Measurements from ENCODE around the gene SPTB. TPM values are rescaled to one million over a fixed set of nuclear protein-coding genes. Genes with fewer than 3 reads are reported as not detected.

The SPTB gene
- total RNA-seq, 1 donor from 2014 or later: 3.0 TPM

- DNase-seq (no peak), ATAC-seq (no peak)
- no peak overlapping the region for H3K4me3 ChIP-seq
- H3K27ac ChIP-seq: no peak overlapping the region
- no peaks in the 10 kb centered on the region for H3K9me3 ChIP-seq
- intact Hi-C loops (cut with DNase I): no loop called here
- TF ChIP-seq, protein P1, sequence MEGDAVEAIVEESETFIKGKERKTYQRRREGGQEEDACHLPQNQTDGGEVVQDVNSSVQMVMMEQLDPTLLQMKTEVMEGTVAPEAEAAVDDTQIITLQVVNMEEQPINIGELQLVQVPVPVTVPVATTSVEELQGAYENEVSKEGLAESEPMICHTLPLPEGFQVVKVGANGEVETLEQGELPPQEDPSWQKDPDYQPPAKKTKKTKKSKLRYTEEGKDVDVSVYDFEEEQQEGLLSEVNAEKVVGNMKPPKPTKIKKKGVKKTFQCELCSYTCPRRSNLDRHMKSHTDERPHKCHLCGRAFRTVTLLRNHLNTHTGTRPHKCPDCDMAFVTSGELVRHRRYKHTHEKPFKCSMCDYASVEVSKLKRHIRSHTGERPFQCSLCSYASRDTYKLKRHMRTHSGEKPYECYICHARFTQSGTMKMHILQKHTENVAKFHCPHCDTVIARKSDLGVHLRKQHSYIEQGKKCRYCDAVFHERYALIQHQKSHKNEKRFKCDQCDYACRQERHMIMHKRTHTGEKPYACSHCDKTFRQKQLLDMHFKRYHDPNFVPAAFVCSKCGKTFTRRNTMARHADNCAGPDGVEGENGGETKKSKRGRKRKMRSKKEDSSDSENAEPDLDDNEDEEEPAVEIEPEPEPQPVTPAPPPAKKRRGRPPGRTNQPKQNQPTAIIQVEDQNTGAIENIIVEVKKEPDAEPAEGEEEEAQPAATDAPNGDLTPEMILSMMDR (IDR thresholded peaks at IDR 0.05): no peak
- peaks cover 4% of the 10 kb centered on the region for H3K4me1 ChIP-seq
- H3K36me3 ChIP-seq: no peaks in the 10 kb centered on the region
- no peaks in the 10 kb centered on the region for H3K27me3 ChIP-seq
These were observed 78.7 kb downstream of the SPTB start for GRCh38 chr14:64801046-64801445.

- no peak for DNase-seq
- intact Hi-C loops (cut with DNase I): no loop called here
- TF ChIP-seq, protein P1 (IDR thresholded peaks at IDR 0.05): peak; percentile 50
- no peaks in the 10 kb centered on the region for H3K36me3 ChIP-seq
- H3K27me3 ChIP-seq: no peaks in the 10 kb centered on the region
- no peaks in the 10 kb centered on the region for H3K9me3 ChIP-seq
- H3K27ac ChIP-seq: no peak overlapping the region
- peak; percentile 76 for ATAC-seq
- H3K4me1 ChIP-seq: no peaks in the 10 kb centered on the region
- H3K4me3 ChIP-seq: no peak overlapping the region
These were observed 79.7 kb downstream of the SPTB start for GRCh38 chr14:64800000-64800399.

DNA sequence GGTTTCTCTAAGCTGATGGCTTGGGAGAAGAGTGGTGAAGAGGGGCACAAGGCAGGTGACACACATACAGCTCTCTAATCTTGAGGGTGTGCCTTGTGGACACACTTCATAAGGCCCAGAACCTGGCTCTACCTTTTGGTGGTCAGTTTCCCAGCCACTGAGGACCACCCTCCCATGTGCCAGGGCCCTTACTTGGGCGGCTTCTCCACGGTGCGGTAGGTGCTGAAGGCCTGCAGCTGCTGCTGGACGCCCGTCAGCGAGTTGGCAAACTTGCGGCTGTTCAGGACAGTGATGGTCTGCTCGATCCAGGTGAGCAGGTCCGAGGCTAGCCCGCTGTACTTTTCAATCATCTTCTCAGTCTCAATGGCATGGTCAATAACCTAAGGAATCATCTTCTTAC lies 80.2 kb downstream of the SPTB start:
- Histone ChIP-seq H3K36me3 (no peaks in the 10 kb centered on the region), H3K27me3 (no peaks in the 10 kb centered on the region), H3K9me3 (no peaks in the 10 kb centered on the region), H3K4me3 (no peak overlapping the region), H3K27ac (no peak overlapping the region), H3K4me1 (no peaks in the 10 kb centered on the region)
- TF ChIP-seq, protein P1 (IDR thresholded peaks at IDR 0.05): no peak
- ATAC-seq (no peak), DNase-seq (no peak)
- intact Hi-C loops (cut with DNase I): no loop called here

DNA sequence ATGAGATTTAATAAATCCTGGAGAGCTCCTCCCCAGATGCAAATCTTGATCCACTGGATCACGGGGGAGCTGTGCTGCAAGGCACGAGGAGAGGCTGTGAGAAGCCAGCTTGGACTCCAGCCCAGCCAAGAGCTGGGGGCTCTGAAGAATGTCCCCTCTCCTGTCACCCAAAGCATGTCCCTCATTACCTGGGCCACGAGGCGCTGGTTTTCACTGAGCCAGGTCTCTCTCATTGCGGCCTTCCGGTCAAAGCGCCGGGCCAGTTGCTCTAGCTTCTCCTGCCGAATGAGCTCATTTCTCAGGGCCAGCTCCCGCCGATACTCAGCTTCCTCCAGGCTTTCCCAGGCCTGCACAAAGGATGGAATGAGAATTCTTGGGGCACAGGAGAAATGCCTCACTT lies 83.3 kb downstream of the SPTB start:
- intact Hi-C loops (cut with DNase I): no loop called here
- TF ChIP-seq, protein P1 (IDR thresholded peaks at IDR 0.05): no peak
- no peak for ATAC-seq

DNA sequence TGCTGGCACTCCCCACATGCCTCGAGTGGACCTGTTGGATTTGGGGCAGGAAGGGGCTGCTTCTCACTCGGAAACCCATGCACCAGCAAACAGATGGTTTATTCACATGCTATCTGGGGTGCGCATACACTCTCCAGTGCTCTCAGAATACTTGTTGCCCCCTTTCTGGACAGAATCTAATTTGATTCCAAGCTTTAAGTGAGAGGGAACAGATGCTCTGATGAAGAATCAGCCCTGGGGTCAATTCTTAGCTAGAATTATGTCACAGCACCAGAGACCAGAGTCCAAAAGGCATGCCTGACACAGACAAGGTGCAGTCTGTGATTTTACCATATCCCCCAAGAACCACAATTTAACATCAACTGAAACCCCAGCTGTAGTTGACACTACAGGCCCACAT lies 83.8 kb downstream of the SPTB start:
- H3K27me3 ChIP-seq: no peaks in the 10 kb centered on the region
- TF ChIP-seq, protein P1 (IDR thresholded peaks at IDR 0.05): no peak
- intact Hi-C loops (cut with DNase I): no loop called here
- H3K4me3 ChIP-seq: no peak overlapping the region
- H3K4me1 ChIP-seq: no peaks in the 10 kb centered on the region
- DNase-seq: no peak
- H3K9me3 ChIP-seq: no peaks in the 10 kb centered on the region
- no peaks in the 10 kb centered on the region for H3K36me3 ChIP-seq
- H3K27ac ChIP-seq: no peak overlapping the region
- no peak for ATAC-seq

More for the DNA sequence above, 83.3 kb downstream of the SPTB start:
- H3K4me3 ChIP-seq: no peak overlapping the region
- H3K27ac ChIP-seq: no peak overlapping the region
- H3K27me3 ChIP-seq: no peaks in the 10 kb centered on the region
- H3K9me3 ChIP-seq: no peaks in the 10 kb centered on the region
- DNase-seq: no peak
- H3K36me3 ChIP-seq: no peaks in the 10 kb centered on the region
- no peaks in the 10 kb centered on the region for H3K4me1 ChIP-seq

GRCh38 chr14:64795211-64795610 lies 84.5 kb downstream of the SPTB start:
- DNase-seq (no peak), ATAC-seq (no peak)
- Histone ChIP-seq H3K4me3 (no peak overlapping the region), H3K36me3 (no peaks in the 10 kb centered on the region), H3K27ac (no peak overlapping the region), H3K9me3 (no peaks in the 10 kb centered on the region), H3K27me3 (no peaks in the 10 kb centered on the region), H3K4me1 (no peaks in the 10 kb centered on the region)
- TF ChIP-seq, protein P1 (IDR thresholded peaks at IDR 0.05): no peak
- intact Hi-C loops (cut with DNase I): no loop called here
